Activated T-cell treated with anti-CD3 and anti-CD28 coated beads for 4 hours (primary cell): ENCODE results near the gene RNF121.

ENCODE experiments used
- DNase-seq: peaks from one replicate; pipeline ENCODE4 v3.0.0-alpha.2; 2020

Gene RNF121

DNA sequence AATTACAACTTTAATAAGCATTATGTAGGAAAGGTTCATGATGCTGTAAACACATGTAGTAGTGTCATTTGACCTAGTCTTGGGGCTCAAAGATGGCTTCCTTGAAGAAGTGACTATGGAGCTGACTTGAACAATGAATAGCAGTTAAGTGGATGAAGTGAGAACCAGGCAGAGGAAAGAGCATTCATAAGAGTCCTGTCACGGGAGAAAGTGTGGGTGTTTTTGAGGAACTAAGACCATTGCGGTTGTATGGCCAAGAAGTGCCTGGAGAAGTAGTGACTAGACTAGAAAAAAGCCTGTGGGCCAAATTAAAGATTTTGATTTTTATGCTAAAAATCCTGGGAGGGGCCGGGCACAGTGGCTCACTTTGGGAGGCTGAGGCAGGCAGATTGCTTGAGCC is 62.6 kb downstream of the RNF121 start:
- DNase-seq = no peak

DNA sequence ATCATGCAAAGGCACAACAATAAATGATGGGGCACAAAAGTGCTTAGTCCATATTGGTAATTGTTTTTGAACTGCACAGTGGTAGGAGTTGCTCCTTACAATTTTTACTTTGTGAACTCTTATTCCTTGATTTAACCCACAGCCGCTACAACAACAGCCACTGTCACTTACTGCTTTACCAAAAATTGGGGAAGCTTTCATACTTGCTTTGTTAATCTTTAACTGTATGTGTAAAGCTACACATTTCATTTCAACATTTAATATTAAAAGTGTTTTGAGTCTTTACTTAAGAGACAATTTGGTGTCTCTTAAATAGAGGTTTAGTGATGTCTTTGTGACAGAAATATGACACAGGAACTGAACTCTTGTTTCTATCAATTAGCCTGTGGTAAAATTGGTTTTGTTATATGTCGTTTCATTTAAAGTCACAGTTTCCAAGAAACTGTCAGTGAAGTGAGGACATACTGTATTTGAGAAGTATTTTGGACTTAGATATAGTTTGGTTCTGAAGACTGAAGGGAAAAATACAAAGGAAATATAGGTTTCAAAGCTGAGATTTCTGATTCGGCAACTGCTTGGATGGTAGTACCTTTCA is 63.4 kb downstream of the RNF121 start:
- no peak for DNase-seq

DNA sequence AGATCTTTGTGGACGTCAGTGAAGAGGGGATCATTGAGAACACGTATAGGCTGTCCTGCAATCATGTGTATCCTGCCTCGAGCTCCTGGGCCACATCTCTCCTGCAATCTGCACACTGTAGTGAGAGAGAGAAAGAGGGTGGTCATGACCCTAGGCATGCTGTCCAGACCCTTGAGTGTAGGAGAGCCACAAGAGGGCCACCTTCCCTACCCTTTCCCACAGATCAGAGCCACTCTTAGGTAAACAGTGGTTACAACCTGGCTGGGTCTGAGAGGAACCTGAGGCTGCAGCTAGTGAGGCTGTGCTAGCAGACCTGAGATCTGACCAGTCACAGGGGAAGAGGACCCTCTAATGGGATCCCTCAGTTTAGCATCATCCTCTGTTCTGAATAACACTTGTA is 65.9 kb downstream of the RNF121 start:
- DNase-seq = no peak

DNA sequence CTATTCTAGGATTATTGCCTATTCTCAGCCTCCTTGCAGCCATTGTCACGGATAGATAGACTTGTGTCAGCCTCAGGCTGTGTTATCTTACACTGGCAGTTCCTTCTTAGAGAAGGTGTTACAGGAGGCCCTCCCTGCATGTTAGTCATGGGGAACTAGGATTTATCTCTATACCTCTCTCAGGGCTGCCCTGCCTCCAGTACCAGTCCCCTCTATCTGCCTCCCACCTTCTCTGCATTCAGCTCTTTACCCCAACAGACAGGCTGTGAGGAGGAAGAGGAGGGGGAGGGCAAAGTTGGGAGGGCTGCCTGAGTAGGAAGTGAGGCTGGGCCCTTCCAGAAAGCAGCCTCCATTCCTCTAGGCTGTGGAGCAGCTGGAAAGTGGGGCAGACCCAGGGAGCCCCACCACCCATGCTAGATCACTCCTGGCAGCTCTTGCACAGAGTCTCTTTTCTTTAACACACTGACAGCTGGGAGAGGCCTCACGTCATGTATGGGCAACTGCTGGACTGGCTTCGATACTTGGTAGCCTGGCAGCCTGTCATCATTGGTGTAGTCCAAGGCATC is 67.0 kb downstream of the RNF121 start:
- no peak for DNase-seq

DNA sequence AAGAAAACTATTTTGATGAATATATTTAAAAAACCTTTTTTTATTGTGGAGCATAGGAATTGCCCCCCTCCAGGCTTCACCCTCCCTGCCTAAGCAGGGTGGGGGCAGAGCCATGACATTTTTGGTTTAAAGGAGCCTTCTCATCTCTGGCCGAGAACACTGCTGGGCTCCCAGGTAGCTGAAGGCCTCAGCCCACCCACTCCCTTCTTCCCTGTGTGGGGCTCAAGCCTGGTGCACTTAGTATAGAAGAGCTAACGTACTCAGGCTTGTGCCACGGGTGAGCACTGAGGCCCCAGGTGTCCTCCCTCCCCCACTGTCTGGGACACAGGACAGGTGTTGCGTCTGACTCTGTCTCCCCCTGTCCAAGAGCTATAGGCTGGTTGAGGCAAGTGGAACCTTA is 67.7 kb downstream of the RNF121 start:
- no peak for DNase-seq

DNA sequence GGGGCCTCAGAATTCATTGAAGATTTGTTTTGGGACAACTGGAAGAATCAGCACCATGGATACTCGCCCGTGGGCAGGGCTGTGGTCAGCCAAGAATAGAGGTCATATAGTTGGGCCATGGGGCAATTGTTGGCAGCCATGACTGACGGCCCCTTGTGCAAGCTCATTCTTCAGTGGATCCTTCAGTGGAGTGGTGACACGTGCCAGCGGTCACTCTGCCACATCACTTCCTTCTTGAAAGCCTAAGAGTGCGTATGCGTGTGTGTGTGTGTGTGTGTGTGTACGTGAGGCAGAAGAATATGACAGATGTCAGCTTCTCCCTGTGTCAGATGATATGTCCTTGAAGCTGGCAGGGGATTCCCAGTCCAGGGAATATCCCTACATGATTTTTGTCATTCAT is 68.1 kb downstream of the RNF121 start:
- no peak for DNase-seq

DNA sequence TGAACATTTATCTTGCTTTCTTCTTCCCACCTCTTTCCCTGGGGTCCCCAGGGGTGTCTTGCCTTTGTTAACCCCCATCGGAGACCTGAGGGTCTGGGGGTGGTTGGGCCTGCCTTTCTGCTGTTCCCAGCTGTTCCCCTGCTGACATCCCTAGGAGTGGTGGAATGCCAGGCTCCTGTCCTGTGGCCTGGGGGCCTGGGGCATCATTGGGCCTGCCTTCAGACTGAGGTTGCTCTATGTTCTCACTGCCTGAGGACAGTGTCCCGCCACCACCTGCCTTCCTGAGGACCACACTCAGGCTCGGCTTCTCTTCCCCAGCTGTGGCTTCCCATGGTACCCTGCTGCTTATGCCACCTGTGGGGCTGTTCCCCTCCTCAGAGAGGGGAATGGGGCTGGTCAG is 68.7 kb downstream of the RNF121 start:
- DNase-seq = no peak

DNA sequence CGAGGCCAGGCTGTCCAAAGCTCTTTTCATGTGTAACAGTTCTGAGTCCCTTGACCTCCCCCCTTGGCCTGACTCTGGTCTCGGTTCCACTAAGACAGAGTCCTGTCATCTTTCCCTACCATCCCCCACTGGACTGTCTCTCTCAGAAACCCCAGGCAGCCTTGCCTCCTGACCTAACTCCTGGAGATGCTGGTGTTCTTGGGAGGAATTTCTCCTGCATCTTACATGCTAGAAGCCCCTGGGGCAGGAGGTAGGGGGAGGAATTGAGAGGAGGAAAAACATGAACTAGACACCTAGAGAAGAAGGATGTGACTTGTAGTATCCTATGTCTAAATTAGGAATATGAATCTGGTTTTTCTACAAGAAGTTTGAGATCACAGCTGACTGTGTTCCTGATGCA is 69.2 kb downstream of the RNF121 start:
- DNase-seq = no peak

DNA sequence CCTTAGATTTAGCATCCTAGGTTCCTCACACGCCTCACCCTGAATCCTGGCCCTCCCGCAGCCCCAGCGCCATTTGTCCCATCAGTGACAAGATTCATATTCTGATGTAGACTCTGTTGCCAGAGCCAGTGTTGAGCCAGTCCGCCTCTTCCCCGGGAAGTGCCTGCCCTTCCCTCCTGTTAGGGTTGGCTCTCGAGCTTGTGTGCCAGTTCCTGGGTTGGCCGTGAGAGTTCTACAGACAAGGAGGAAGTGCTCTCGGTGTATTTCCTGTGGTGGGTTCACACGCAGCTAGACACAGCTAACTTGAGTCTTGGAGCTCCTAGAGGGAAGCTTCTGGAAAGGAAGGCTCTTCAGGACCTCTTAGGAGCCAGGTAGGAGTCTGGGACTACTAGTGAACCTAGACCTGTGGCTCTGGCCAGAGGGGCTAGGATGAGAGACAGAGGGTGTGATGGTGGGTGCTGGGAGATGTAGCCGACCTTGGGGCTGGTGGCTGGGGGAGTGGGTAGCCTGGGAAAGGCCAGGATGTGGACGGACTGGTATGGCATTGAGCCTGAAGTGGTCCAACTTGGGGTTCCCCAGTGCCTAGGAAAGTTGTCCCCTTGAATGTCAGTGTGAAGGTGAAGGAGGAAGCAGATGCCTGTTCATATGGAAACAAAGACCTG is 69.9 kb downstream of the RNF121 start, which contains the start of gene IL18BP:
Gene IL18BP, plus strand, starts transcription at position 261 of the 662 bp plus-strand sequence. CDS start 1,076 bp downstream, outside the sequence.
- peak; percentile 5 for DNase-seq

DNA sequence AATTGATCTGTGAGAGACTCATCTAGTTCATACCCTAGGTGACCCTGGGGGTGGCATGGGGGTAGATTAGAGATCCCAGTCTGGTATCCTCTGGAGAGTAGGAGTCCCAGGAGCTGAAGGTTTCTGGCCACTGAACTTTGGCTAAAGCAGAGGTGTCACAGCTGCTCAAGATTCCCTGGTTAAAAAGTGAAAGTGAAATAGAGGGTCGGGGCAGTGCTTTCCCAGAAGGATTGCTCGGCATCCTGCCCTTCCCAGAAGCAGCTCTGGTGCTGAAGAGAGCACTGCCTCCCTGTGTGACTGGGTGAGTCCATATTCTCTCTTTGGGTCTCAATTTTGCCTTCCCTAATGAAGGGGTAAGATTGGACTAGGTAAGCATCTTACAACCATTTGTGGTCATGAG is 70.5 kb downstream of the RNF121 start:
- no peak for DNase-seq

DNA sequence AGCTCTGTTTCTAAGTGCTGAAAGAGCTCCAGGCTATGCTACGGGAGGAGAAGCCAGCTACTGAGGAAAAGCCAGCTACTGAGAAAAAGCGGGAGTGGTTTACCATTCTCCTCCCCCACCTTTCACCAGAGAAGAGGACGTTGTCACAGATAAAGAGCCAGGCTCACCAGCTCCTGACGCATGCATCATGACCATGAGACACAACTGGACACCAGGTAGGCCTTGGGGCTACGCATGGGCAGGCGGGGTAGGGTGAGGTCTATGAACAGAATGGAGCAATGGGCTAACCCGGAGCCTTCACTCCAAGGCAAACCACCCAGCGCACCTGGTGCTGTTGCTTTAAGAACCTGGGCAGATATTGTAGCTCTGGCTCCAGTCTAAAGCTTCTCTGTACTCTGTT is 71.0 kb downstream of the RNF121 start:
- no peak for DNase-seq

DNA sequence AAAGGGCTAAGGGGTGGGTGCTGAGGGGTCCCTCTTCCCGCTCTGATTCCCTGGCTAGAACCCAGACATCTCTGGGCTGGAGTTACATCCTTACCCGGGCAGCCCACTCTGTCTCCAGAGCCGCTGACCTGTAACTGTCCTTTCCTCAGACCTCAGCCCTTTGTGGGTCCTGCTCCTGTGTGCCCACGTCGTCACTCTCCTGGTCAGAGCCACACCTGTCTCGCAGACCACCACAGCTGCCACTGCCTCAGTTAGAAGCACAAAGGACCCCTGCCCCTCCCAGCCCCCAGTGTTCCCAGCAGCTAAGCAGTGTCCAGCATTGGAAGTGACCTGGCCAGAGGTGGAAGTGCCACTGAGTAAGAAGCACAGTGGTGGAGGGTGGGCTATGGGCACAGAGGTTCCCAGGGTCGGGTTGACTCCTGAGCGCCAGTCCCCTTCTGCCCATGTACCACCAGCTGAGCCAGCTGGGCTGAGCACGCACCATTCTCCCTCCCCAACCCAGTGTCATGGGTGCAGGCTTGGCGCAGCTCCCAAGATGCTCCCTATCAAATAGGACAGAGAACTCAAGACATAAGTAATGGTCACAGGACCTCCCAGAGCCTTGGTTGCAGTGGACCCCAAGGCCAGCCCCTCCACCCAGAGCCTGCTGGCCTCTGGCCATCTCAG is 71.5 kb downstream of the RNF121 start:
- no peak for DNase-seq

DNA sequence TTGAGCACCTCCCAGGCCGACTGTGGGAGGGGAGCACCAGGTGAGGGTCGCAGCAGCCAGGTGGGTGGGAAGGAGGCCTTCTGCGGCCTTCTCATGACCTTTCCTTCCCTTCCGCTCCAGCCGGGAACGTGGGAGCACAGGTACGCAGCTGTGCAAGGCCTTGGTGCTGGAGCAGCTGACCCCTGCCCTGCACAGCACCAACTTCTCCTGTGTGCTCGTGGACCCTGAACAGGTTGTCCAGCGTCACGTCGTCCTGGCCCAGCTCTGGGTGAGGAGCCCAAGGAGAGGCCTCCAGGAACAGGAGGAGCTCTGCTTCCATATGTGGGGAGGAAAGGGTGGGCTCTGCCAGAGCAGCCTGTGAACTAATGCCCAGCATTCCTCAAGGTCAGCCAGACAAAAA is 72.4 kb downstream of the RNF121 start:
- DNase-seq = no peak

DNA sequence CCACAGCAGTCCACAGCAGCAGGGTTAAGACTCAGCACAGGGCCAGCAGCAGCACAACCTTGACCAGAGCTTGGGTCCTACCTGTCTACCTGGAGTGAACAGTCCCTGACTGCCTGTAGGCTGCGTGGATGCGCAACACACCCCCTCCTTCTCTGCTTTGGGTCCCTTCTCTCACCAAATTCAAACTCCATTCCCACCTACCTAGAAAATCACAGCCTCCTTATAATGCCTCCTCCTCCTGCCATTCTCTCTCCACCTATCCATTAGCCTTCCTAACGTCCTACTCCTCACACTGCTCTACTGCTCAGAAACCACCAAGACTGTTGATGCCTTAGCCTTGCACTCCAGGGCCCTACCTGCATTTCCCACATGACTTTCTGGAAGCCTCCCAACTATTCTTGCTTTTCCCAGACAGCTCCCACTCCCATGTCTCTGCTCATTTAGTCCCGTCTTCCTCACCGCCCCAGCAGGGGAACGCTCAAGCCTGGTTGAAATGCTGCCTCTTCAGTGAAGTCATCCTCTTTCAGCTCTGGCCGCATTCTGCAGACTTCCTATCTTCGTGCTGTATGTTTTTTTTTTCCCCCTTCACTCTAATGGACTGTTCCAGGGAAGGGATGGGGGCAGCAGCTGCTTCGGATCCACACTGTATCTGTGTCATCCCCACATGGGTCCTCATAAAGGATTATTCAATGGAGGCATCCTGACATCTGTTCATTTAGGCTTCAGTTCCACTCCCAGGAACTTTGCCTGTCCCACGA is 73.2 kb downstream of the RNF121 start:
- no peak for DNase-seq

DNA sequence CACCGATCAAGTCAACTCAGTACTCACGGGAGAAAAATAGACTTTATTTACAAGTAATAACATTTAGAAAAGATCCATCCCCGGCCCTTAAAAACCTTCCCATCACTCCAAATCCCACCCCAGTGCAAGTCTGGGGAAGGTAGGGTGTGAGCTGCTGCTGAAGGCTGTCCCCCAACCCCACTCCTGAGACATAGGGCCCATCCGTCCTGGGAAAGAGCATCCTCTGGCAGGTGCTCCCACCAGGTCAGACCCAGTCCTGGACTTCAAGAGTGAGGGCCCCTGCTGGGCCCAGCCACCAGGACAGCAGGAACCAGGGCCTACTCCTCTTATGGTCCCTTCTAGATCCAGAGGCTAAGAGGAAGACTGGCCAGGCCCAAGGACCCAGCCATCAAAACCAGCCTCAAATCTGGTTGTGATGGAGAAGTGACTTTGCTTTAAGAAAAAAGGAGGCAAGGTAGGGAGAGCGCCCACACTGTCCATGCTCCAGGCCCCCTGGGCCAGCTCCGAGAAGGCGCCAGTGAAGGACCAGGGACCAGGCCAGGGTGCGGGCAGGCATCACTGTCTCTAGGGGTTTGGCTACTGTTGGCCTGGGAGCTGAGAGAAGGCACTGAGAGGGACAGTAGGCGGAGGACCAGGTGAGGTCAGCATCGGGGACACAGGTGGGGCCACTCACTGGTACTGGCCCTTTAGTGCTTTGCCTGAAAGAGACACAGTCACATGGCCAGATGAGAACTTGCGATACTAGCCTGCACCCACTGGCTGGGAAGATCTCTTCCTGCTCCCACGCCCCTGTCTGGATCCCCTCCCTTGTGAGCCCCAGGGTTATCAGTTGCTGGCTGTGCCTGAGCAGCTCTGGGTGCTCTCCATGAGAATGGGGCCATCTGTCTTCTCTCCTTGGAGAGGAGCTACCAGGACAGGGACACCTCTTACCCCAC is 74.3 kb downstream of the RNF121 start:
- DNase-seq = no peak

DNA sequence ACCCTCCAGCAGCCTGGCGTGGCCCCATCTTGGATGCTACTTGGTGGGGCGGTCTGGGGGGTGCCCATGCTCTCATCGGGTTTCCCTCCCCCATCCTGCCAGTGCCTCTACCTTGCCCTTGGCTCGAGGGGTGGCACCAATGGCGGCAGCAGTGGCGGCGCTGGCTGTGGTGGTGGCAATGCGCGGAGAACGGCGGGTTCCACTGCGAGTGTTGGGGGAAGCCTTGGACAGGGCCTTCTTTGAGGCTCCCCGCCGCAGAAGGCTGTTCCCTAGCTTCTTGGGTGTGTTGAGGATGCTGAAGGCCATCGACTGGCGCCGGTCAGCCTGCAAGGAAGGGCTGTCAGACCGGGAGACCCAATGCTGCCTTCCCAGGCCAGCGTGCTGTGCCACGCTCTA is 74.9 kb downstream of the RNF121 start:
- DNase-seq = no peak

DNA sequence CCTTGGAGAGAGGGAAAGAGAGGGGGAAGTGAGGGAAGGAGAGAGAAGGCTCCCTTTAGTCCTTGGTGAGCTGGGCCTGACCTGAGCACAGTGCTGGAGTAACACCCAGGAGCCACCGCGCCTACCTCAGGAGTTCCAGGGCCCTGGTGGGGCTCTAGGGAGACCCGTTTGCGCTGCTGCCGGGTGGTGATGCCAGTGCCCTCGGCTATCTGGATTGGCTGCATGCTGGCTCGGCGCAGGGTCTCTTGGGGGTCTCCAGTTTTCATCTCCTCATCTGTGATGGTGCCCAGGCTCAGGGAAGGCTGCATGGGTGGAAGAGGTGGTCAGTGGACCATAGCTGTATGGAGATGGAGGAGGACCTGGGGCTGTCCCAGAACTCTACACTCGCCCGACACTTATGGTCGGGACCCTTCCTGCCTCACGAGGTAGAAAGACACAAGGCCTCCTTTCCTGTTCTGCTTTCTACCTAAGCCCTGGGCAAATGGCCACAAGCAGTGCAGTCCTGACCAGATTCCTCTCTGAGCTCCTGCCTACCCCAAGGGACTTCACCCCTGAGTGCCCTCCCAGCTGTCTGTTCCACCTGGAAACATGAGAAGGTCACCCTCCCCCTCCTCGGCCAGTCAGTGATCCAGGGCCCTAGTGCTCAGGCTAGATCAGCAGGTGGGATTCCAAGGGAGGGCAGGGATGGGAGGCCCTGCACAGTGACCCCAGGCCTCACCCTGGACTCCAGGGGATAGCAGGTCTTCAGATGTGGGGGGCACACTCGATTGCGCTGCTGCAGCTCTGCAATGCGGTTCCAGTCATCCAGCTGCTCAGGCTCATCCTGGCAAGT is 75.9 kb downstream of the RNF121 start:
- DNase-seq = no peak

DNA sequence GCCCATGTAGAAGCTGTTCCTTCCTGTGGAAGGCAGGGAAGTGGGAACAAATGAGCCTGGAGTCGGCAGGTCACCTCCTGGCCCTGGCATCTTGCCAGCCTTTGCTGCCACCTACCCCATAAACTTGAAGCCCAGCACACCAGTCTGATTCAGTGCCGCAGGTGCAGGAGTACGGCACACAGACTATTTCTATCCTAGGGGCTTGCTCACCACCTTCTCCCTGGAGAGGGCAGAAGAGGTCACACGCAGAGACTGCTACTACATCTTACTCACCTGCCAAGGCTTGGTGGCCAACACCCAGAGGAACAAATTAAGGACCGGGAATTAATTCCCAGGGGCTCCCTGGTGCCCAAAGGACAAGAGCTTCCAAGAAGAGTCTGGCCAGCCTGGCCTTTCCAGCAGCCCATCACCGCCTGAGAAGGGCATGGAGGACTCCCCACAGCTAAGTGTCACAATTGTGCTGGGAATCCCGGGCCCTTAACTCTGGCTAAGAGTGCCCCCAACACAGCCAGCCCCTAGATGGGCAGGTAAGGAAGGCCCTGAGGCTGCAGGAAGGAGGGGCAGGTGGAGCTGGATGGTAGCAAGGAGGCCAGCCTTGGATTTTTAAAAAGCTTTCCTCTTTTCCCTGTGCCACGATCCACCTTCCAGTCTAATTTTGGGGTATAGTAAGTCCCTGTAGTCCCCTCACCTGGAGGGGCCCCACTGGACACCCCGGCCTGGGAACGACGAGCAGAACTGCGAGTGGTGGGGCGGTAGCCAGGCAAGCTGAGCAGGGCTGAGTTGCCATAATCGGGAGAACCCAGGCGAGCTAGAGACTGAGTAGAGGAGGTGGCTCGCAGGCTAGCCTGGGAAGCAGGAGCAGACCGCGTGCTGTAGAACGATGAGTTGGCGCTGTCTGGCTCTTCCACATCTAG is 76.8 kb downstream of the RNF121 start:
- DNase-seq = no peak

DNA sequence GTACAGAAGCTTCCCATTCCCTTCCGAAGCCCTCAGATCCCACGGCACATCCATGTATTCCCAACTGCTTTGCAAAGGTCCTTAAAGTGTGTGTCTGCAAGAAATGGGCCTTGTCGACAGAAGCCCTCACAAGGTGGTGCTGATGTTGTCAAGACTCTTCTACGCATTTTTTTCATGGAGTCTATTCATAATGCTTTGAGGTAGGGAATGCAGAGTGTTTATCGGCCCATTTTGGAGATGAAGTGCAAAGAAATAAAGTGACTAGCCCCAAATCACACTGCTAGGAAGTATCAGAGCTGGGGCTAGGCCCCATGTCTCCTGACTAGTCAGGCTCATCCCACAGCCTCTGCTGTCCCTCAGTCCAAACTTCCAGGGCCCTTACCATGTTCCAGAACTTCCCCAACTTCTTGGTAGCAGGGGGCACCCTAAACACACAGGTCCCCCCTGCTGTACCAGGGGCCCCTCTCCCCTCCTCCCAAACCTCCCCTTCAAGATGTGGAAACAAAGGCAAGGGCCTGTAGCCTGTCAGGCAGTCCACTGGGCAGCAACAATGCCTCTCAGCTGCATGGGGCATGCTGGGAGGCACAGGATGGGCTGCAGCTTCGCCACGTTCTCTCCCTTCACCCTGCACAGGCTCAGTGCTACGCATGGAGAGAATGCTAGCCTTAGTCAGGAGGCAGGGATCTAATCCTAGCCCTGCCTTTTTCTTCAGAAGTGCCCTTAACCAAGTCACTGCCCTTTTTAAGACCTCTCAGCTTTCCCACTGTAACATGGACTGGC is 77.7 kb downstream of the RNF121 start:
- DNase-seq = no peak
